Panc1 (cell line): ENCODE data around the gene CHMP5.

Experiments used
- CTCF ChIP-seq: fragments of 450-650 bp; IDR thresholded peaks from 2 replicates; pipeline ENCODE4 v1.5.1; 2017; ENCODE audit warnings: mild to moderate bottlenecking
- POLR2AphosphoS5 ChIP-seq: IDR thresholded peaks from 2 replicates; pipeline ENCODE4 v1.6.1; 2012; ENCODE audit warnings: mild to moderate bottlenecking, low read depth, low read length, moderate library complexity
- REST ChIP-seq, 2 experiments: IDR thresholded peaks; 2 replicates each; pipeline ENCODE4 v1.6.1; 2011 to 2012; ENCODE audit warnings: low read depth in 2 of 2, control low read depth in 1 of 2, low read length in 1 of 2, mild to moderate bottlenecking in 1 of 2, moderate library complexity in 1 of 2; ENCODE audit not compliant: insufficient read depth in 1 of 2
- SIN3A ChIP-seq: IDR thresholded peaks from 2 replicates; pipeline ENCODE4 v1.6.1; 2012; ENCODE audit warnings: low read depth, mild to moderate bottlenecking, low read length, moderate library complexity, borderline replicate concordance; ENCODE audit not compliant: insufficient read depth
- TCF7L2 ChIP-seq: IDR thresholded peaks from 2 replicates; pipeline ENCODE4 v1.6.1; 2011; ENCODE audit warnings: mild to moderate bottlenecking, low read depth, low read length, inconsistent platforms

GRCh38 chr9:33320568-33321261 is 55.9 kb downstream of the CHMP5 start:
- TF ChIP-seq POLR2AphosphoS5 (no peak), CTCF (no peak), REST (IDR thresholded peaks at IDR 0.05; ENCODE audit: insufficient read depth in 1 of 2, low read depth in 2 of 2, low read length in 1 of 2) (no peak), TCF7L2 (no peak), SIN3A (no peak)
